ENCODE results near the gene SLCO4A1. TPM values are rescaled to one million over a fixed set of nuclear protein-coding genes. Genes with fewer than 3 reads are reported as not detected.

SLCO4A1 gene
- total and polyA plus RNA-seq, 9 of the 15 experiments (the other 6 are each of a cell fraction or from before 2014, with no cell fraction given), result 1.6 to 21.9 (median 12.8) TPM

GRCh38 chr20:62599216-62600110 is 42.8 kb upstream of the SLCO4A1 start:
- Histone ChIP-seq H3K4me2 (ENCODE audit: insufficient read depth, low read length) (peak overlapping the region; percentile 64), H3K9ac (ENCODE audit: insufficient read depth in 1 of 2, low read depth in 2 of 2, low read length in 2 of 2) (0 out of 4 replicates have a peak overlapping the region, but pooled peaks of 1 of the 2 experiments have one; percentile 37), H3K4me1 (replicated peaks in 1 of 2; ENCODE audit: control insufficient read depth in 2 of 2, insufficient read depth in 2 of 2, low read length in 2 of 2) (peaks cover 18 to 50% of the 10 kb centered on the region in 2 experiments), H3K9me1 (ENCODE audit: control insufficient read depth, insufficient read depth, low read length) (peaks cover 3% of the 10 kb centered on the region), H3K27me3 (ENCODE audit: control insufficient read depth in 2 of 2, insufficient read depth in 2 of 2, low read length in 2 of 2) (peaks cover 55 to 80% of the 10 kb centered on the region in 2 experiments), H3K79me2 (ENCODE audit: control insufficient read depth, insufficient read depth, low read length) (no peaks in the 10 kb centered on the region), H3K9me3 (replicated peaks; ENCODE audit: control insufficient read depth, insufficient read depth, low read depth, low read length) (no peaks in the 10 kb centered on the region), H4K20me1 (replicated peaks; ENCODE audit: control insufficient read depth, insufficient read depth, low read length) (peaks cover 14% of the 10 kb centered on the region; the same call in 1 of the 2 replicates), H3K36me3 (ENCODE audit: control insufficient read depth, insufficient read depth, low read length) (no peaks in the 10 kb centered on the region), H2AFZ (ENCODE audit: low read depth, low read length) (no peak overlapping the region), H3K4me3 (no peak overlapping the region), H3K27ac (ENCODE audit: extremely low read depth, low read depth, low read length) (no peak overlapping the region)
- intact Hi-C loops (cut with micrococcal nuclease), result no loop called here
- POLR2A ChIA-PET, result interaction anchor here (0.6 kb wide), 1 partner anchor 154 kb away, joined by 3 read pairs; no protein-coding TSS in a partner anchor
- FAIRE-seq (no peak), ATAC-seq (no peak), DNase-seq (ENCODE audit: extremely low read depth in 1 of 4, low spot score in 3 of 4) (no peak)
- CTCF ChIA-PET (ENCODE audit: low intra/inter-chr PET ratio), result no interaction called here
- WGBS (ENCODE audit: insufficient coverage, low coverage, missing lambda C conversion rate), result 28% methylated on average over 30 of the region's 34 CpGs
- in situ Hi-C loops (cut with MboI), result no loop called here
- no TSS peak for BruUV-seq (replicated peaks)
- TF ChIP-seq TOE1 (IDR thresholded peaks at IDR 0.05; ENCODE audit: borderline replicate concordance), result no peak
- no peak for TF ChIP-seq TOE1 (CRISPR knock-in tag; IDR thresholded peaks at IDR 0.05; ENCODE audit: borderline replicate concordance, low read depth)
- TF ChIP-seq, protein P1, sequence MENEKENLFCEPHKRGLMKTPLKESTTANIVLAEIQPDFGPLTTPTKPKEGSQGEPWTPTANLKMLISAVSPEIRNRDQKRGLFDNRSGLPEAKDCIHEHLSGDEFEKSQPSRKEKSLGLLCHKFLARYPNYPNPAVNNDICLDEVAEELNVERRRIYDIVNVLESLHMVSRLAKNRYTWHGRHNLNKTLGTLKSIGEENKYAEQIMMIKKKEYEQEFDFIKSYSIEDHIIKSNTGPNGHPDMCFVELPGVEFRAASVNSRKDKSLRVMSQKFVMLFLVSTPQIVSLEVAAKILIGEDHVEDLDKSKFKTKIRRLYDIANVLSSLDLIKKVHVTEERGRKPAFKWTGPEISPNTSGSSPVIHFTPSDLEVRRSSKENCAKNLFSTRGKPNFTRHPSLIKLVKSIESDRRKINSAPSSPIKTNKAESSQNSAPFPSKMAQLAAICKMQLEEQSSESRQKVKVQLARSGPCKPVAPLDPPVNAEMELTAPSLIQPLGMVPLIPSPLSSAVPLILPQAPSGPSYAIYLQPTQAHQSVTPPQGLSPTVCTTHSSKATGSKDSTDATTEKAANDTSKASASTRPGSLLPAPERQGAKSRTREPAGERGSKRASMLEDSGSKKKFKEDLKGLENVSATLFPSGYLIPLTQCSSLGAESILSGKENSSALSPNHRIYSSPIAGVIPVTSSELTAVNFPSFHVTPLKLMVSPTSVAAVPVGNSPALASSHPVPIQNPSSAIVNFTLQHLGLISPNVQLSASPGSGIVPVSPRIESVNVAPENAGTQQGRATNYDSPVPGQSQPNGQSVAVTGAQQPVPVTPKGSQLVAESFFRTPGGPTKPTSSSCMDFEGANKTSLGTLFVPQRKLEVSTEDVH (IDR thresholded peaks at IDR 0.05; ENCODE audit: low read depth, partially characterized antibody), result no peak
- no peak for TF ChIP-seq CREB3 (tag; conservative IDR thresholded peaks at IDR 0.05; ENCODE audit: low read depth)
- no peak for TF ChIP-seq CREB1 (IDR thresholded peaks at IDR 0.05)
- TF ChIP-seq CREB1 (CRISPR knock-in tag; IDR thresholded peaks at IDR 0.05), result 0 out of 2 replicates have a peak, but pooled peaks have one; percentile 38
- TF ChIP-seq HNRNPUL1 (IDR thresholded peaks at IDR 0.05; ENCODE audit: low read length), result no peak
- TF ChIP-seq, protein P2, sequence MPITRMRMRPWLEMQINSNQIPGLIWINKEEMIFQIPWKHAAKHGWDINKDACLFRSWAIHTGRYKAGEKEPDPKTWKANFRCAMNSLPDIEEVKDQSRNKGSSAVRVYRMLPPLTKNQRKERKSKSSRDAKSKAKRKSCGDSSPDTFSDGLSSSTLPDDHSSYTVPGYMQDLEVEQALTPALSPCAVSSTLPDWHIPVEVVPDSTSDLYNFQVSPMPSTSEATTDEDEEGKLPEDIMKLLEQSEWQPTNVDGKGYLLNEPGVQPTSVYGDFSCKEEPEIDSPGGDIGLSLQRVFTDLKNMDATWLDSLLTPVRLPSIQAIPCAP (CRISPR knock-in tag; IDR thresholded peaks at IDR 0.05; ENCODE audit: borderline replicate concordance), result no peak
- no peak for TF ChIP-seq PML (IDR thresholded peaks at IDR 0.05; ENCODE audit: low read length)
- no peak for TF ChIP-seq ZNF445 (CRISPR knock-in tag; IDR thresholded peaks at IDR 0.05; ENCODE audit: low read depth)
- 0 out of 2 replicates have a peak, but pooled peaks have one; percentile 20 for TF ChIP-seq ZBTB1 (CRISPR knock-in tag; IDR thresholded peaks at IDR 0.05; ENCODE audit: borderline replicate concordance, low read depth)
- no peak for TF ChIP-seq CHD1 (IDR thresholded peaks at IDR 0.05; ENCODE audit: low read length)
- no peak for TF ChIP-seq TCF3 (CRISPR knock-in tag; IDR thresholded peaks at IDR 0.05)
- no peak for TF ChIP-seq XRCC4 (IDR thresholded peaks at IDR 0.05; ENCODE audit: extremely low read depth, insufficient read depth, insufficient read length)

All from K562 (cell line).